HepG2 (cell line): ENCODE measurements around the gene GRIK4. TPM values are rescaled to one million over a fixed set of nuclear protein-coding genes. Genes with fewer than 3 reads are reported as not detected.
A peak's percentile ranks its signal among the peaks of the same experiment; 100 is the strongest.

ENCODE experiments used
- ATAC-seq: fragments of 200-7000 bp; cut with Tn5 transposase; 3 replicates; pipeline ENCODE4 v1.9.1; 2020; ENCODE audit warnings: mild to moderate bottlenecking, moderate library complexity
- BruUV-seq: library from RNA; stranded (reverse); fragments of 400-500 nt; replicated peaks from 2 replicates; lab custom pipeline; 2021; lab: Mats Ljungman, UMichigan
- CTCF ChIA-PET: fragments of 300-600 bp; formaldehyde crosslinking; extraction: SDS; loops from one replicate; lab custom pipeline; 2021; ENCODE audit warnings: low total read pairs, inconsistent platforms, low intra/inter-chr PET ratio; lab: Yijun Ruan, JAX
- POLR2A ChIA-PET: fragments of 350-600 bp; sonication (Branson Sonifier 250); formaldehyde crosslinking; loops from one replicate; lab custom pipeline; 2020; ENCODE audit warnings: antibody characterized with exemption, inconsistent platforms; lab: Yijun Ruan, JAX
- DNase-seq: peaks from one replicate; pipeline ENCODE4 v3.0.0-alpha.2; 2015; ENCODE audit warnings: low spot score
- FAIRE-seq: peaks from 3 replicates; lab custom pipeline; 2011; peaks lifted over from hg19 to GRCh38; lab: Jason Lieb, UNC
- H2AFZ ChIP-seq: one replicate; pipeline ENCODE4 v1.6.1; 2011; ENCODE audit warnings: low read length, inconsistent platforms
- H3K27ac ChIP-seq: fragments of 300-600 bp; 3 replicates; pipeline ENCODE4 v1.8.0; 2011; ENCODE audit warnings: mixed run types, mild to moderate bottlenecking, mixed read lengths, low read length, inconsistent platforms; ENCODE audit not compliant: insufficient read depth; ENCODE audit errors: extremely low read length
- H3K27me3 ChIP-seq, 2 experiments: fragments of 200-600 bp in 1 of 2; 2 replicates in 1 of 2; 3 replicates in 1 of 2; pipeline versions ENCODE4 v1.6.0 to v1.8.0; 2011; ENCODE audit warnings: low read length in 2 of 2, mild to moderate bottlenecking in 2 of 2, moderate library complexity in 2 of 2, inconsistent platforms in 1 of 2; ENCODE audit not compliant: insufficient read depth in 2 of 2, control insufficient read depth in 1 of 2
- H3K36me3 ChIP-seq, 2 experiments: fragments of 200-600 bp in 1 of 2; replicated peaks in 1 of 2; 2 replicates in 1 of 2; 3 replicates in 1 of 2; pipeline versions ENCODE4 v1.5.1 to v1.8.0; 2011; ENCODE audit warnings: low read length in 2 of 2, inconsistent platforms in 1 of 2; ENCODE audit not compliant: insufficient read depth in 2 of 2, control insufficient read depth in 1 of 2
- H3K4me1 ChIP-seq: 2 replicates; pipeline ENCODE4 v1.5.1; 2012; ENCODE audit warnings: low read length, inconsistent platforms; ENCODE audit not compliant: insufficient read depth
- H3K4me2 ChIP-seq: 2 replicates; pipeline ENCODE4 v1.6.0; 2011; ENCODE audit warnings: low read depth, low read length, inconsistent platforms
- H3K4me3 ChIP-seq, 3 experiments: fragments of 200-600 bp in 1 of 3; sonication (generic), shearing (Covaris generic) in 1 of 3; replicated peaks in 1 of 3; 2 replicates each; pipeline ENCODE4 v1.5.1; 2011 to 2016; ENCODE audit warnings: low read length in 3 of 3, inconsistent platforms in 2 of 3, low read depth in 2 of 3, mild to moderate bottlenecking in 2 of 3, control low read depth in 1 of 3, mixed read lengths in 1 of 3; ENCODE audit not compliant: insufficient read depth in 1 of 3
- H3K79me2 ChIP-seq: one replicate; pipeline ENCODE4 v1.6.1; 2011; ENCODE audit warnings: low read length, inconsistent platforms; ENCODE audit not compliant: insufficient read depth
- H3K9ac ChIP-seq: 2 replicates; pipeline ENCODE4 v1.6.0; 2011; ENCODE audit warnings: mild to moderate bottlenecking, low read depth, low read length, inconsistent platforms; ENCODE audit not compliant: insufficient read depth
- H3K9me3 ChIP-seq: 2 replicates; pipeline ENCODE4 v1.5.1; 2012; ENCODE audit warnings: mild to moderate bottlenecking, low read length
- H4K20me1 ChIP-seq: 2 replicates; pipeline ENCODE4 v1.6.0; 2011; ENCODE audit warnings: inconsistent platforms, mild to moderate bottlenecking, low read length, moderate library complexity; ENCODE audit not compliant: insufficient read depth
- CBX1 ChIP-seq: IDR thresholded peaks from one replicate; pipeline ENCODE4 v1.6.1; 2016; ENCODE audit warnings: antibody characterized with exemption, low read depth
- ETS1 ChIP-seq: sonication (generic); formaldehyde crosslinking; IDR thresholded peaks from 2 replicates; pipeline ENCODE4 v1.4.0; 2020; ENCODE audit warnings: missing genetic modification reagents
- HMGXB4 ChIP-seq, 2 experiments: sonication (generic) in 1 of 2; formaldehyde crosslinking in 1 of 2; IDR thresholded peaks; 2 replicates each; pipeline versions ENCODE4 v1.4.0 to v1.6.1; 2018 to 2020; ENCODE audit warnings: missing genetic modification reagents in 2 of 2, borderline replicate concordance in 1 of 2, low read depth in 1 of 2, mild to moderate bottlenecking in 1 of 2, missing biosample characterization in 1 of 2
- IRF1 ChIP-seq: sonication (generic); formaldehyde crosslinking; IDR thresholded peaks from 2 replicates; pipeline ENCODE4 v1.4.0; 2020; ENCODE audit warnings: low read depth, mild to moderate bottlenecking, missing genetic modification reagents
- MXD3 ChIP-seq: IDR thresholded peaks from 2 replicates; pipeline ENCODE4 v1.6.1; 2016; ENCODE audit warnings: mild to moderate bottlenecking, missing biosample characterization, missing genetic modification reagents
- PBX3 ChIP-seq: sonication (generic); formaldehyde crosslinking; IDR thresholded peaks from 2 replicates; pipeline ENCODE4 v1.8.1; 2023; ENCODE audit warnings: missing genetic modification reagents, inconsistent platforms, borderline replicate concordance
- PLSCR1 ChIP-seq: sonication (generic); formaldehyde crosslinking; IDR thresholded peaks from 2 replicates; pipeline ENCODE4 v1.5.0; 2020; ENCODE audit warnings: missing genetic modification reagents, mild to moderate bottlenecking, borderline replicate concordance
- SKI ChIP-seq: fragments of 450-650 bp; IDR thresholded peaks from one replicate; pipeline ENCODE4 v1.6.1; 2018; ENCODE audit warnings: mild to moderate bottlenecking; ENCODE audit not compliant: partially characterized antibody
- THAP8 ChIP-seq: sonication (generic); formaldehyde crosslinking; IDR thresholded peaks from 2 replicates; pipeline ENCODE4 v1.5.1; 2020; ENCODE audit warnings: missing genetic modification reagents, mild to moderate bottlenecking, borderline replicate concordance
- ZNF143 ChIP-seq: sonication (generic); formaldehyde crosslinking; IDR thresholded peaks from 2 replicates; pipeline ENCODE4 v1.4.0; 2020; ENCODE audit warnings: missing genetic modification reagents
- ZNF350 ChIP-seq: sonication (generic); formaldehyde crosslinking; IDR thresholded peaks from 2 replicates; pipeline ENCODE4 v1.4.0; 2020; ENCODE audit warnings: mild to moderate bottlenecking, low read depth, missing genetic modification reagents, borderline replicate concordance
- ZSCAN31 ChIP-seq: sonication (generic); formaldehyde crosslinking; IDR thresholded peaks from 2 replicates; pipeline ENCODE4 v1.5.0; 2020; ENCODE audit warnings: low read depth, mild to moderate bottlenecking, missing genetic modification reagents
- ZSCAN9 ChIP-seq: IDR thresholded peaks from 2 replicates; pipeline ENCODE4 v1.6.1; 2016; ENCODE audit warnings: borderline replicate concordance
- WGBS: methylation state at CpG from one replicate; pipeline ENCODE4 v1.1.6; 2017; ENCODE audit warnings: low lambda C conversion rate; 5-methylcytosine and 5-hydroxymethylcytosine counted together
- in situ Hi-C: cut with HindIII; loops from 2 replicates; pipeline ENCODE4 v1.10.0; 2017; ENCODE audit warnings: low pct_unique_long_range_greater_than_20kb; ENCODE audit not compliant: extremely low pct_ligation_motif_present
- intact Hi-C: fragments of 100-400 bp; cut with micrococcal nuclease; formaldehyde crosslinking; loops from one replicate; pipeline ENCODE4 v1.10.0; 2022; ENCODE audit not compliant: unreplicated experiment
- polyA plus RNA-seq, 8 experiments: library from polyadenylated mRNA; depleted of rRNA in 3 of 8; stranded (reverse) in 7 of 8; unstranded in 1 of 8; fragments of >200 nt; fragmentation: Illumina TruSeq in 4 of 8; extraction: Trizol in 4 of 8; gene quantifications; 2 replicates each; pipeline versions ENCODE4 v1.2.1 to v1.2.3, GENCODE V29; 2011 to 2016; ENCODE audit warnings: low read depth in 4 of 8, missing spikeins in 1 of 8, mixed read lengths in 1 of 8; ENCODE audit not compliant: insufficient read depth in 1 of 8
- total RNA-seq, 5 experiments: library from RNA; depleted of rRNA; stranded (reverse); fragments of >200 nt; fragmentation: Illumina TruSeq; extraction: Trizol; gene quantifications; 2 replicates each; pipeline ENCODE4 v1.2.3, GENCODE V29; 2016; ENCODE audit warnings: low read depth in 1 of 5

Gene GRIK4
- total and polyA plus RNA-seq, 2 of the 13 experiments (the other 11 are each of a cell fraction or from before 2014, with no cell fraction given): 0.04 to 0.07 TPM

- no TSS peak for BruUV-seq
- H3K4me2 ChIP-seq: peak within 1 kb of the TSS; percentile 89
- H3K36me3 ChIP-seq: no peaks in the 10 kb centered on the region
- no peaks in the 10 kb centered on the region for H3K9me3 ChIP-seq
- no peak within 1 kb of the TSS for H2AFZ ChIP-seq
- H3K9ac ChIP-seq: peak within 1 kb of the TSS; percentile 79
- ChIA-PET POLR2A (interaction anchor here (0.6 to 3.0 kb wide), 4 partner anchors 11 to 43 kb away, joined by 3 to 15 read pairs (median 11); no protein-coding TSS in a partner anchor), CTCF (no interaction called here)
- 0% methylated on average over 2 of the region's 54 CpGs for WGBS
- no peaks in the 10 kb centered on the region; a peak in 1 of 5 replicates for H3K27me3 ChIP-seq
- peak; percentile 83 for DNase-seq
- ATAC-seq: peak; percentile 96
- peaks cover 25% of the 10 kb centered on the region for H3K79me2 ChIP-seq
- H3K4me1 ChIP-seq: peaks cover 21% of the 10 kb centered on the region
- no peak for FAIRE-seq
- H3K4me3 ChIP-seq: peak within 1 kb of the TSS; percentile 84 to 96 (median 84)
- H3K27ac ChIP-seq: peak within 1 kb of the TSS; percentile 58
- intact Hi-C loops (no loop called here), in situ Hi-C loops (no loop called here)
- no peaks in the 10 kb centered on the region for H4K20me1 ChIP-seq
- TF ChIP-seq MXD3 (CRISPR knock-in tag) (peak; percentile 71), HMGXB4 (CRISPR knock-in tag; IDR thresholded peaks at IDR 0.05; ENCODE audit: borderline replicate concordance in 1 of 2, low read depth in 1 of 2) (peak; percentile 74 to 84; a peak in 3 of 4 replicates), IRF1 (no peak), SKI (peak; percentile 47), CBX1 (peak; percentile 21), ZSCAN31 (peak; percentile 42; the same call in 1 of the 2 replicates), ZNF143 (CRISPR knock-in tag) (no peak), ZSCAN9 (CRISPR knock-in tag) (no peak), PBX3 (CRISPR knock-in tag) (no peak), ZNF350 (CRISPR knock-in tag) (peak; percentile 51; the same call in 1 of the 2 replicates), PLSCR1 (CRISPR knock-in tag) (no peak), THAP8 (CRISPR knock-in tag) (0 out of 2 replicates have a peak, but pooled peaks have one; percentile 6), ETS1 (no peak)
Measured at GRCh38 chr11:121023848-121024751, 512.6 kb downstream of the GRIK4 start, which contains the start of gene TBCEL. Gene TBCEL, plus strand, starts transcription at chr11:121024102. Its CDS starts 21,589 bp downstream, at chr11:121045691.
